Fibroblast of skin of left biceps (primary cell): Measurements from ENCODE around the gene UHRF1.
A peak's percentile ranks its signal among the peaks of the same experiment; 100 is the strongest.

Experiments used
- DNase-seq, 2 experiments: peaks; one replicate each; pipeline ENCODE4 v3.0.0-alpha.2; 2013; ENCODE audit warnings: low read depth in 2 of 2

The UHRF1 gene

DNA sequence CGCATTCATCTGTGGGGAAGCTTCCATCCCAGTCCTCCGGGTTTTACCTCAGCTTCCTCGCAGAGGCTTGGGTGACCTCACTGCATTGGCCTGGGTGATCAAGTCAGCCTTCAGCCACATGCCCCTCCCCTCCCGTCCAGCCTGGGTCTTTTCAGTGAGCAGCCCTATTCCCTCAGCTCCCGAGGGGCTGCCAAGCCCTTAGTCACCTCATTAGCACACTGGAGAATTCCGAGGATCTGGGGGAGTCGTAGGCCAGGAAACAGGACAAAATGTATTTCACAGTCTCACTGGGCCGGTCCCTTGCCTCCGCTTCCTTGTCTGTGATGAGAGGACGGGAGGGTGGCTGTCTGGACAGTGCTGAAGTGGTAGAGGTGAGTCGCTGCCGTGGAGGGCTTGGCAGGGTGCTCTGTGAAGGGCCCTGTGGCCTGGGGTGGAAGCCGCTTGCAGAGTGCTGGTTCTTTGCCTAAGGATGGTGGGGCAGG, 79.5 kb downstream of the UHRF1 start:
- DNase-seq = peak; percentile 19 to 29

GRCh38 chr19:4990306-4990705, 81.0 kb downstream of the UHRF1 start:
- no peak for DNase-seq

GRCh38 chr19:4991538-4991937, 82.2 kb downstream of the UHRF1 start:
- DNase-seq = no peak

- no peak for DNase-seq
Observed at GRCh38 chr19:4991996-4992698, 82.8 kb downstream of the UHRF1 start.

DNA sequence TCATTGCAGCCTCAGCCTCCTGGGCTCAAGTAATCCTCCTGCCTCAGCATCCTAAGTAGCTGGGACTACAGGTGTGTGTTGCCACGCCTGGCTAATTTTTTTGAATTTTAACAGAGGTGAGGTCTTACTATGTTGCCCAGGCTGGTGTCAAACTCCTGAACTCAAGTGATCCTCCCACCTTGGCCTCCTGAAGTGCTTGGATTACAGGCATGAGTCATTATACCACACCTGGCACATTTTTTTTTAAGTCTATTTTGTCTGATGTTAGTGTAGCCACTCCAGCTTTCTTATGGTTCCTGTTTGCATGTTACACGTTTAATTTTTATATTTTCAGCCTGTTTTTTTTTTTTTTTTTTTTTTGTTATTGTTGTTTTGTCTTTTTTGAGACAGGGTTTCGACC, 84.4 kb downstream of the UHRF1 start:
- DNase-seq = no peak

- no peak for DNase-seq
Observed at GRCh38 chr19:4996701-4997100, 87.4 kb downstream of the UHRF1 start.

DNA sequence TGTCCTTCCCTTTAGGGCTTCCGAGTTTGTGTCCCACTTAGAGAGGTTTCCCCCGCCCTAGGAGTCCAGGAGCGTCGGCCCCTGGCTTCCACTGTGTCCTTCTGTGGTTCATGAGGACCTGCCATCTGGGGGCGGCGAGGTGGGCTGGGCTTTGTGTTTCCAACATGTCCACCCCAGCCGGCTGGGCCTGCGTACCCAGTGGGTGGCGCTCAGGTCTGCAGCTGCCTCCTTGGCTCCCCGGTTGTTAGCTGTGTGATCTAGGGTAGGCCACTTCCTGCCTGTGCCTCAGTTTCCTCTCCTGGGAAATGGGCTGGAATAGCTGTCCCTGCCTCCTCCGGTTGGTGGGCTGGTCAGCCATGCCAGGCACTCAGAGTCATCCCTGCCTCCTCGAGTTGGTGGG, 88.0 kb downstream of the UHRF1 start:
- no peak for DNase-seq

GRCh38 chr19:5000120-5000611, 90.9 kb downstream of the UHRF1 start:
- DNase-seq = no peak

- DNase-seq = peak; percentile 81
Observed at GRCh38 chr19:5001615-5002014, 92.3 kb downstream of the UHRF1 start.

GRCh38 chr19:5002143-5002542, 92.8 kb downstream of the UHRF1 start:
- DNase-seq = no peak

- DNase-seq = no peak
Observed at GRCh38 chr19:5003781-5004180, 94.5 kb downstream of the UHRF1 start.

DNA sequence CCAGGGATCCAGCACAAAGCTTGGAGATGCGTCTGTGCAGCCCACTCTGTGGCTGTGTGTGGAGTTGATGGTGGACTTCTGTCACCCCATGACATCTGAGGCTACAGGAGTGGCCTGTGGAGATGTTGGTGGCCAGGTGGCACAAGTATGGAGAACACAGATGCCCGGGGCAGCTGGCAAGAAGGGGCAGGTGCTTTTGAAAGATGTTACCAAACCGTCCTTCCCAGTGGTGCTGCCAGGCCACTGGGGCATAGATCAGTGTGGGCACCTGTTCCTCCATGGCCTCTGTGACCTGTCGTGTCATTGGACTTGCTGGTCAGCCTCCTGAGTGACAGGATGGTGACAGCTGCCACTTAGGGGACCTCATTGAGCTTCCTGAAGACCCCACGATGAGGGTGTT, 95.8 kb downstream of the UHRF1 start:
- DNase-seq = no peak

DNA sequence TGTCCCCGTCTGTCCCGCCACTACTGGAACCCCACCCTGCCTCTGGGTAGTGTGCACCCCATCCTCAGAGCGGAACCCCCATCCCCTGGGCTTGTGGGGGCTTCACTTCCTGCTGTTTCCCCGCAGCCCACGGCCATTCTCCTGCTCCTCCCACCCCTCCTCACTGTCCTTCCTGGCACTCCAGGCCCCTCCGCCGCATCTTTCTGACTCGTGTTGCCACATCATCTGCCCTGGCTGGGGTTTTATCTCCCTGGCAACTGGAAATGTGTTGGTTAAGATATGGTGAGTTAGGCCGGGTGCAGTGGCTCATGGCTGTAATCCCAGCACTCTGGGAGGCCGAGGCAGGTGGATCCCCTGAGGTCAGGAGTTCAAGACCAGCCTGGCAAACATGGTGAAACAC, 96.9 kb downstream of the UHRF1 start:
- DNase-seq = no peak

GRCh38 chr19:5006821-5007220, 97.5 kb downstream of the UHRF1 start:
- no peak for DNase-seq
